ENCODE data around the gene RAB27B. TPM values are rescaled to one million over a fixed set of nuclear protein-coding genes. Genes with fewer than 3 reads are reported as not detected.

RAB27B gene
- total RNA-seq, 1 donor = 6.5 TPM

DNA sequence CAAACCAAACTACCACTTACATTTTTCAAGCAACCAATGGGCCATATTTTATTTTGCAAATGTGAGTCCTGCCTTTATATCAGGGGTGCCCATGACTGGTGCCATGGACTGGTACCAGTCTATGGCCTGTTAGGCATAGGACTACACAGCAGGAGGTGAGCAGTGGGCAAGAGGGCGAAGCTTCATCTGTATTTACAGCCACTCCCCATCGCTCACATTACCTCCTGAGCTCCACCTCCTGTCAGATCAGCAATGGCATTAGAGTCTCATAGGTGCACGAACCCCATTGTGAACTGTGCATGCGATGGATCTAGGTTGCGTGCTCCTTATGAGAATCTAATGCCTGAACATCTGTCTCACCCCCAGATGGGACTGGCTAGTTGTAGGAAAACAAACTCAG, 77.4 kb downstream of the RAB27B start:
- TF ChIP-seq, protein P1, sequence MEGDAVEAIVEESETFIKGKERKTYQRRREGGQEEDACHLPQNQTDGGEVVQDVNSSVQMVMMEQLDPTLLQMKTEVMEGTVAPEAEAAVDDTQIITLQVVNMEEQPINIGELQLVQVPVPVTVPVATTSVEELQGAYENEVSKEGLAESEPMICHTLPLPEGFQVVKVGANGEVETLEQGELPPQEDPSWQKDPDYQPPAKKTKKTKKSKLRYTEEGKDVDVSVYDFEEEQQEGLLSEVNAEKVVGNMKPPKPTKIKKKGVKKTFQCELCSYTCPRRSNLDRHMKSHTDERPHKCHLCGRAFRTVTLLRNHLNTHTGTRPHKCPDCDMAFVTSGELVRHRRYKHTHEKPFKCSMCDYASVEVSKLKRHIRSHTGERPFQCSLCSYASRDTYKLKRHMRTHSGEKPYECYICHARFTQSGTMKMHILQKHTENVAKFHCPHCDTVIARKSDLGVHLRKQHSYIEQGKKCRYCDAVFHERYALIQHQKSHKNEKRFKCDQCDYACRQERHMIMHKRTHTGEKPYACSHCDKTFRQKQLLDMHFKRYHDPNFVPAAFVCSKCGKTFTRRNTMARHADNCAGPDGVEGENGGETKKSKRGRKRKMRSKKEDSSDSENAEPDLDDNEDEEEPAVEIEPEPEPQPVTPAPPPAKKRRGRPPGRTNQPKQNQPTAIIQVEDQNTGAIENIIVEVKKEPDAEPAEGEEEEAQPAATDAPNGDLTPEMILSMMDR (IDR thresholded peaks at IDR 0.05; ENCODE audit: insufficient read depth, low read depth, low read length) = no peak
- H3K4me3 ChIP-seq (ENCODE audit: low read depth, low read length) = no peak overlapping the region
- DNase-seq (ENCODE audit: low read depth) = no peak

DNA sequence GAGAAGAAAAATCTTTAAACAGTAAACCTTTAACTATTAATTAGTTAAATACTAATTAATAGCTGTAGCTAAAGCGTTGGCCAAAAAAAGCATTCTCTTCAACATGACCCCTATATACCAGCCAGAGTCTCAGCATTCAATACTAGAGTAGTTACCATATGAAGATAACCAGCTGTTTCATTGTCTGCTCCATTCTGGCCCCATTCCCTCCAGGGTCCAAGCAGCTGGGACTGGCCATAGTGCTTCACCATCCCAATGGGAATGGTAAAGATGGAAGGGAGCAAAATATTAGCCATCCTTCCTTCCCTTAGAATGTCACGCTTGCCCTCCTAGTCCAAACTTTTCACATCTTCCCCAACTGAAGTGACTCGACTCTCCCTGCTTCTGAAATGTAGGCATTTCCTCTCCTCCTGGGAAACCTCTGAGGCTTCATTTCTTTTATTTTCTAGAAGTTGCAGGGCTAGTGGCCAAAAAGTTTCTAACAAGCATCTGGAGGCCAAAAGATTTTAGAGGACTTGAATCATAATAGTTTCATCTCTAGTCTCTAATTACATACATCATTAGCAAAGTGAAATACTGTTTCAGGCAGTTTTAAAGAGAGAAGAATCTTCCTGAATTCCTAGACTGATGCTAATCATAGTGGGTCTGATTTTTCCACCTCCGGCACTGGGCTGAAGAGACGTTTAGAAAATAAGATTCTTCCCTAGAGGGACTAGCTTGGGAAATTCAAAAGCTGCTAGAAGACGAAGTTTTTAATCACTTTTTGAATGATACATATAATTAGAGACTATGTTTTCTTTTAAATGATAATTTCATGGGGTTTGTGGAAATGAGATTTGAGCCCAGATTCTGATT, 78.3 kb downstream of the RAB27B start:
- TF ChIP-seq, protein P1 (IDR thresholded peaks at IDR 0.05; ENCODE audit: insufficient read depth, low read depth, low read length) = no peak
- DNase-seq (ENCODE audit: low read depth) = peak; percentile 39
- H3K4me3 ChIP-seq (ENCODE audit: low read depth, low read length) = no peak overlapping the region

DNA sequence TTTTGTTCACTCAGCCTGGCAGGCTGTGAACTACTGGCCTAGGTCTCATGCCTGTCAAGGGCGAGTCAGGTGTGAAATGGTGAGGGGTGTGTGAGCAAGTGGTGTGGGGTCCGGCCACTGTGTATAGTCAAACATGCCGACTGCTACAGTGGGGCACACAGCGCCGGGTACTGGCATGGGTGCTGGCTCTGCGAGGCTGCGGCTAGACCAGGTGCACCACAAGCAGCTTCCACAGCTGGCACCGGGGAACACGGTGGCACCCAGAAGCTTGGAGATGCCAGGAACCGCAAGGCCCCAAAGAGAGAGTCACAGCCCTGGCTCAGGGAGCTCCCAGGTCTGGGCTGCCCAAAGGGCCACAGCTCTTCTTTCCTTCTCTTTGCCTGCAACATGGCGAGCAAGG, 81.3 kb downstream of the RAB27B start:
- TF ChIP-seq, protein P1 (IDR thresholded peaks at IDR 0.05; ENCODE audit: insufficient read depth, low read depth, low read length) = no peak
- no peak overlapping the region for H3K4me3 ChIP-seq (ENCODE audit: low read depth, low read length)
- DNase-seq (ENCODE audit: low read depth) = no peak

DNA sequence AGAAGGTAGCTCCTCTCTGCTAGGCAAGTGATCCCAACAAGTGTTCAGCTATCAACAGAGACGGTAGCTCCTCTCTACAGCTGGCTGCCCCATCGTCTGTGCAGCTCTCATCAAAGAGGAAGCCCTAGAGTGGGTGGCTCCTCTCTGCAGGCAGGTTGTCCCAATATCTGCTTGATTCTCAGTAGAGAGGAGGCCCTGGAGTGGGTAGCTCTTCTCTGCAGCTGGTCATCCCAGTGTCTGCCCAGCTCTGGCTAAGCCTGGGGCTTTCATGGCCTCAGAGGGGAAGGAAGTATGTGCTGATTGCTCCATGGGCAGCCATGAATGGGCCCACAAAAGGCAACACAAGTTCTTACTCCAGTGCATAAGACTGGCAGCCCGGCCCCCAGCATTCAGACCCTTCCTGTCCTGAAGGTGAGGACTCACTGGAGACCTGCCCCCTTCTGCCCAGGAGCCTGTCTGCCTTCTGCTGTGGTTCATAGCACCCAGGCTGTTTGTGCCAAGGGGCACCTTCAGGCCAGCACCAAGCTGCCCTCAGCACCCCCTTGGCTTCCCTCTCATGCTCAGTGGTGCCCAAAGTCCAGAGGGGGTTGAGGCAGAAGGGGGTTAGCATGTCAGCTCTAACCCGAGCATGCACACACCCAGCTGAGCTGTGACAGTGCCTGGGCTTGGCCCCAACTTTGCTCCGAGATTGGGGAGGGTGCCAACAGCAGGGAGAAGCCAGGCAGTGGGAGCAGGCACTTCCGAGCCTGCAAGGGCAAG, 82.1 kb downstream of the RAB27B start:
- DNase-seq (ENCODE audit: low read depth) = no peak
- H3K4me3 ChIP-seq (ENCODE audit: low read depth, low read length) = no peak overlapping the region
- TF ChIP-seq, protein P1 (IDR thresholded peaks at IDR 0.05; ENCODE audit: insufficient read depth, low read depth, low read length) = no peak

DNA sequence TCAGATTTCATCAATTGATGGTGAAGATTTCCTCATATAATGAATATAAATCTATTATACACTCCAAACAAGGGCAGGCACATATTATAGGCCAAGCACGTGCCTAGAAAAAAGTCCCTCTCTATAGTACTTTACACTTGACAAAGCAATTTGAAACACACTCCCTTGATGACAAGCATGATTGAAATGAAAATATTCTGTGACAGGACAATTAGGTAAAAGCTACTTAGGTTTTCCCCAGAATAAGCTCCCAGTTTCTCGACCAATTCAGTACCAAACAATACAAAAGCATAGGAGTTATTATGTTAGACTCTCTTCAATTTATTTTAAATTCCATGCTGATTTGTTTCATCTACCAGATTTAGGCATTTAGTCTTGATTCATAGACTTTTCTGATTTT, 83.3 kb downstream of the RAB27B start:
- DNase-seq (ENCODE audit: low read depth) = no peak
- no peak overlapping the region for H3K4me3 ChIP-seq (ENCODE audit: low read depth, low read length)
- TF ChIP-seq, protein P1 (IDR thresholded peaks at IDR 0.05; ENCODE audit: insufficient read depth, low read depth, low read length) = no peak

DNA sequence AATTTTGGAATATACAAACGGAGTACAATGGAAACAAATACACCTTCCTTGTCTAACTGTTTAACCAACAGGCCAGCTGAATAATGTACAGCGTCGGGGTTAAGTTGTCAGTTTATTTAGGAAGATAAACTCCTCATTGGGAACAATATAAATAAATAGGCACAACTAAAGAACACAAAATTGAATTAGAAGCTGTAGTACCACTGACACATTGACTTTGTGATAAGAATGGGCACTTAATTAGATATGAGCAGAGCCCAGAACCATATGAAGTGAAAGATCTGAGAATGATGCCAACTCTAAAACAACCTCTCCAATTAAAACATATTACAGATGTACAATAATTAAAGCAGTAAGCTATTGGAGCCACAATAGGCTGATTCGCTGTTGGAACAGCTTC, 86.5 kb downstream of the RAB27B start:
- no peak for DNase-seq (ENCODE audit: low read depth)
- no peak overlapping the region for H3K4me3 ChIP-seq (ENCODE audit: low read depth, low read length)
- TF ChIP-seq, protein P1 (IDR thresholded peaks at IDR 0.05; ENCODE audit: insufficient read depth, low read depth, low read length) = no peak
